Muscle of back (tissue), 13 donors: Measurements from ENCODE around the gene C12orf60. TPM values are rescaled to one million over a fixed set of nuclear protein-coding genes. Genes with fewer than 3 reads are reported as not detected.
"Not testable (repeated sequence)": the region's sequence is repeated elsewhere in the genome, so short reads cannot be mapped to it uniquely, and the experiment has no call there.

Experiments
- DNase-seq, 3 donors: peaks; one replicate each; pipeline versions ENCODE4 v3.0.0 to v3.0.0-alpha.2; 2013
- long read RNA-seq, 9 donors: transcript quantifications; one replicate each; lab custom pipeline, GENCODE V29; 2026
- polyA plus RNA-seq, 10 donors: library from polyadenylated mRNA; unstranded; fragments of 120-200 nt; gene quantifications; one replicate each; pipeline ENCODE4 v1.2.1, GENCODE V29; 2013; ENCODE audit not compliant: insufficient read length in 10 of 10

Gene C12orf60, protein sequence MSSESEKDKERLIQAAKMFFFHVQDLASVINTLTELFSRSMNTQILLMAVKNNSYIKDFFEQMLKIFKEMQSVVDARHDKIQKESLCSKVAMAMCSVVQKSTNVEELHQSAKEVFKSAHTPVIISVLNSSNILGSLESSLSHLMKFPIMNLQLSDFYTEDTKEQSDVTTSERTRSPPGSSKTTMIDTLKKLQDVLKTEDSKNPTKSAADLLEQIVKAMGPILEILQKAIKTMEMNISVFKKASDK
- polyA plus RNA-seq = 1 to 10 TPM in 8 of 10 donors, under 1 TPM in 2; 0.73 to 2.5 (median 1.3) TPM
- long read RNA-seq, donor 1, partial matches to known transcripts = 0 of 2 reads
- long read RNA-seq, donor 1, other reads (novel, unspliced or antisense) = 0 of 2 reads
- long read RNA-seq, donor 2, partial matches to known transcripts = 14 of 371 reads
- long read RNA-seq, donor 2, other reads (novel, unspliced or antisense) = 357 of 371 reads
- long read RNA-seq, donor 3 = 0 reads
- long read RNA-seq, donor 4, partial matches to known transcripts = 544 of 597 reads
- long read RNA-seq, donor 4, other reads (novel, unspliced or antisense) = 52 of 597 reads
- long read RNA-seq, donor 5, partial matches to known transcripts = 525 of 525 reads
- long read RNA-seq, donor 5, other reads (novel, unspliced or antisense) = 0 of 525 reads
- long read RNA-seq, donor 6, partial matches to known transcripts = 0 of 1 reads
- long read RNA-seq, donor 6, other reads (novel, unspliced or antisense) = 0 of 1 reads
- long read RNA-seq, donor 7 = 0 reads
- long read RNA-seq, donor 8, partial matches to known transcripts = 0 of 2 reads
- long read RNA-seq, donor 8, other reads (novel, unspliced or antisense) = 0 of 2 reads
- long read RNA-seq, donor 9 = 0 reads

DNA sequence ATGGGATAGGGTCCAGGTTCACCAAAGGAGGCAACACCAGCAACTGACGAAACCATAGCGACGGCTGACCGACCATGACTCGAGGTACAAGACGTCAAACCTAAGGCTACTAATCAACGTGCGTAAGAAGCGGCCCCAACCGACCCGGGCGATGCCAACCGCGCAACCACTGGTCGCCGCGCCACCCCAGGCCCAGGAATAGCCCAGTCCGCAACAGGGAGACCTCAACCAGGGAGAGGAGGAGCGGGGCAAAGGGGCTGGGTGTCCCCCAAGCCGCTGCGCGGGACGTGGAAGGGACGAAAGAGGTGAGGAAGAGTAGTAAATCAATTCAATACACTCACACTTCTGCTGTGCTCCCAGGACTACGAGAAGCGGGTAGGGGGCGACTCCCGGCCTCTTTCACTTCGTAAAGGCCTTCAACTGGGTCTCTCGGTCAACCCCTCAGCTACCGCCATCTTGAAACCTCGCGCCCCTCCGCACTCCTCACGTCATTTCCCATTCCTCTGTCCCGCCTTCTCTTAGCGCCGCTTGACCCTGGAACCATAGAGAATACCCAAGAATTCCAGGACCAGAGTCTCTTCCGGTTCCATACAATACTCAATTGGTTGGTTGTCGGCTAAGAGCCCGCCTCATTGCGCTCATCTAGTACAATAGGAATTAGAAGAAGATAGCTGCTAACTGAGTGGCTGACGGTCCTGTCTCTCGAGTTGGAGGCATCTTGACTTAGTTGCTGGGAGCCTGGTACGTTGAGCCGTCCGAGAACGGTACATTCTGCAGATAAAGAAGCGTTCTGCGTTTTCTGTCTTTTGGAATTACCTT is at the start of gene C12orf60, which contains the start of gene WBP11:
Gene C12orf60 (plus strand): TSS at position 660 of the 819 bp plus-strand sequence. CDS start 19,266 bp downstream, outside the sequence.
Gene WBP11 (minus strand): TSS at position 468 of the 819 bp plus-strand sequence. CDS start 2,095 bp downstream, outside the sequence.
- DNase-seq = peak; percentile 97 to 99 (median 99)

DNA sequence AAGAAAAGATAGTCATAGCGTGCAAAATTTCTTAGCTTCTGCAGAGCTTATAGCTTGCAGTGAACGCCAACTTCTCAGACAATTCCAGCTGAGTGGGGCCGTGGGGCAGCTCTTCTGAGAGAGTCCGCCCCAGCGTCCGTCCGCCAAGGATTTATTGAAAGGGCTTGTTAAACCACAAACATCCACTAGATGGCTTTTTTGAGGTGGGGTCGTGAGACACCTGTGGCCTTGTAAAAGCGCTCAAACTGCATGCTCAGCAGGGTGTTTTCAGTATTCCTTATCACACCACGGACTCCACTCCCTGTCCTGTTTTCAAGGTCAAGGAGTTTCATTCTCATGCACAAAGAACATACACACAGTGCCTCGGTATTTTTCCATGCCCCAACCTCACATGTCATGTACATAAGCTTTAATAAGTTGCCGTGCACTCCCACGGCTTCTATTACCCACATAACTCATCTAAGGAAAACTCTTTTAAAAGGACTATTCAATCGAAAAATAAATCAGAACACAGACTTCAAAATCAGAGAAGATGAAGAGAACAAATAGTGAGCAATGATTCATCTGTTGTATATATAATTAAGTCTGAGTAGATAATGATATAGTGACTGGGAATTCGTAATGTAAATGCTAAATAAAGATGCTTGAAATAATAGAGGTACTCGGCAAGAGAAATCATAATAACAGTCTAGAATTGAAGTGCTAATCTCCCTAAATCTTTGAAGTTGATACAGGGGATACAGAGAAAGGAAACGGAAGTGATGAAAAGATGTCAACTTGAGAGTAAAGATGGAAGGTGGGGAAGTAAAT is 46.9 kb upstream of the C12orf60 start:
- DNase-seq = peak in 1 of 3 donors; percentile 29

DNA sequence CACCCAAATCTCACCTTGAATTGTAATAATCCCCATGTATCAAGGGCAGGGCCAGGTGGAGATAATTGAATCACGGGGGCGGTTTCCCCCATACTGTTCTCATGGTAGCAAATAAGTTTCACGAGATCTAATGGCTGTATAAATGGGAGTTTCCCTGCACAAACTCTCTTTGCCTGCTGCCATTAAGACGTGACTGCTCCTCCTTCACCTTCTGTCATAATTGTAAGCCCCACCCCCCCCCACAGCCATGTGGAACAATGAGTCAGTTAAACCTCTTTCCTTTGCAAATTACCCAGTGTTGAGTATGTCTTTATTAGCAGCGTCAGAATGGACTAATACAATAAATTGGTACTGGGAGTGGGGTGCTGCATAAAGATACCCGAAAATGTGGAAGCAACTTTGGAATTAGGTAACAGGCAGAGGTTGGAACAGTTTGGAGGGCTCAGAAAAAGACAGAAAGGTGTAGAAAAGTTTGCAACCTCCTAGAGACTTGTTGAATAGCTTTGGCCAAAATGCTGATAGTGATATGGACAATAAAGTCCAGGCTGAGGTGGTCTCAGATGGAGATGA is 43.7 kb upstream of the C12orf60 start:
- DNase-seq = not testable (repeated sequence)

DNA sequence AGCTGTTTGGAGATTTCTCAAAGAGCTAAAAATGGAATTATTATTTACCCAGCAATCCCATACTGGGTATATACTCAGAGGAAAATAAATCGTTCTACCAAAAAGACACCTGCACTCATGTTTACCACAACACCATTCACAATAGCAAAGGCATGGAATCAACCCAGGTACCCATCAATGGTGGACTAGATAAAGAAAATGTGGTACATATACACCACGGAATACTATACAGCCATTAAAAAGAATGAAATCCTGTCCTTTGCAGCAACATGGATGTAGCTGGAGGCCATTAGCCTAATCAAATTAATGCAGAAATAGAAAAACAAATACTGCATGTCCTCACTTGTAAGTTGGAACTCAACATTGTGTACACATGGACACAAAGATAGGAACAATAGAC is 38.1 kb upstream of the C12orf60 start:
- no peak for DNase-seq

DNA sequence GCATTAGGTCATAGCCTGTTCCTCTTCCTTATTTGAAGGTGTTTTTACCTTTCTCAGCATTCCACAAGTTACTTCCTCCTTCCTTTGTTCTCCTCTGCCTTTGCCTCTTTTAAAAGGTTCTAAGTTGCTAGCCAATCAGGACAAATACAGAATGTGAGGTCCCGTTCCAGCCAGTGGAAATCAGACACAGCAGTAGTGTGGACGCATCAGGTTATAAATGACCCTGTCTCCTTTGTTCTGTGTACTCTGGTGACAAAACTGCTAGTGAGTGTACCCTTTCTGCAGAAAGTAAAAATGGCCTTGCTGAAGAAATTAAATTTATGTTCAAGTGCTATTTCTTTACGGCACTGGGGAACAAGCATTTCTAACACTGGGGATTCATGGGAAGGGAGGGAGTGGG is 37.5 kb upstream of the C12orf60 start:
- not testable (repeated sequence) for DNase-seq

DNA sequence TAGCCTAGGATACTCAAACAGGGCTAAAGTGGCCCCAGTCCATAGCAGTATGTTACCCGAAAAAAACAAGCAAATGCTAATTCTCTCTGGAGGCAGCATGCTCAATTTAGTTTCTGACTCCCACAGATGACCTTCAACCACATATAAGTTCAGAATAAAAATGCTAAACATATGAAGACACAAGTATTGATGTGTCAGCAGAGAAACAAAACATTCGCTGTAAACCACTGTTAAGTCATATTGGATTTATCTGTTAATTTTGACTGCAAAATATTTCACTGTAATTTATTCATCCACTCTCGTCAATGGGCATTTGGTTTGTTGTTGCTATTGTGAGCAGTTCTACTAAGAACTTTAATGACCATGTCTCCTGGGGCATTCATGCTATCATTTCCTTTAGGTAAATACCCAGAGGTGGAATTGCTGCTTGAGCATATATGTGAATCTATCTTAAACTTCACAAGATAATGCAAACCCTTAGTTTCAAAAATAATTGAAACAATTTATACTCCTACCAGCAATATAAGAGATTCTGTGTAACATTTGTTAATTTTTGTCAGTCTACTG is 36.7 kb upstream of the C12orf60 start:
- DNase-seq = no peak

DNA sequence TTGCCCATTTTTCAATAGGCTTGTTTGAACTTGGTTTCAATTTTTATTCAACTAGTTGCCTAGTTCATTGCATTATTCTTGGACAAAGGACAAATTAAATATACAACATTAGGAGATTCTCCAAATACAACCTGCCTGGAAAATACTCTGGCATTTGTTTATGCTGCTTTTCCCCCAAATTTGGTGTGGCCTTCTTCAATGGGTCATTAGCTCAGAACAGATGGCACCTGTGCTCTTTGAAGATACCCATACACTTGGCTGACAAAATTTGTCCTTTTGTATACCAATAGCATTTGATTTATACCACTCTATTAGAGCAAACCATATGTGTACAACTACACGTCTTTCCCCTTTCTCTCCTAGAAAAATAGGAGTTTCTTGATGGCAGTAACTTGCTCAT is 35.9 kb upstream of the C12orf60 start:
- no peak for DNase-seq

DNA sequence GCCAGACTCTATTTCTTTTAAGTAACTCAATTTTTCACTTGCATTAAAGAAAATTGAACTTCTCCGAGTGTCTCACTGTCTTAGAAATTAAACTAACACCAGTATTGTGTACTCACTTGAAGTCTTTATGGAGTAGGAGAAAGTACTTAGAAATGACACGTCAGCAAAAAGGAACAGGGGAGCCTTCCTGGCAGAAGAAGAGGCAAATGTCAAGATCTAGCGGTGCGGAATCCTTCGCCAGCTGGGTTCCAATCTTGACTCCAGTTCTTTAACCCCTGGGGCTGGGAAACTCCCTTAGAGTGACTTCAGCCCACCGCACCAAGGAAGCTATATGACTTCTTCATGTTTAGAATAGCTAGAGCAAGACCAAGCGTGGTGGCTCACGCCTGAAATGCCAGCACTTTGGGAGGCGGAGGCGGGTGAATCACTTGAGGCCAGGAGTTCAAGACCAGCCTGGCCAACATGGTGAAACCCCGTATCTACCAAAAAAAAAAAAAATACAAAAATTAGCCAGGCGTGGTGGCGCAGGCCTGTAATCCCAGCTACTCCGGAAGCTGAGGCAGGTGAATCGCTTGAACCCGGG is 34.6 kb upstream of the C12orf60 start:
- DNase-seq = peak in 1 of 3 donors; percentile 44

DNA sequence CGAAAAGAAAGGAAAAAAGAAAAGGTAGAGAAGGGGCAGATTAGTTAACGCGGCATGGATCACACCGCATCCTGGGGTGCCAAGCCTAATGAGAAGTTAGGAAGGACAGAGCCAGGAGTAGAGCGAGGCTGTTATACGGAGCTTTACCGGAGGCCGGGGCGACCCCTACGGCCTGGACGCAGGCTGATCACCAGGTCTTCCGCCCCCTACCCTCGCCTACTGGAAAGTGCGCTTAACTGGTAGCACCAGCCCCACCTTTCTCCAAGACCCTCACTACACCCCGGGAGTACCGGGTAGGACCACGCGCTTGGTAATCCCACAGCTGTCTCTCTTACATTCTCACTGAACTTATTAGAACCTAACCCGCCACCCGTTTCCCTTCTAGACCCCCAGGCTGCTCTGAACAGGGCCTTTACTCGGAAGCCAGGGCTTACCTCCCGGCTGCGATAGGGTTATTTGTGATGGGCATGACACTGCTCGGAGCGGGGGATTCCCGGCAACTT is 34.0 kb upstream of the C12orf60 start:
- DNase-seq = peak in 1 of 3 donors; percentile 54

DNA sequence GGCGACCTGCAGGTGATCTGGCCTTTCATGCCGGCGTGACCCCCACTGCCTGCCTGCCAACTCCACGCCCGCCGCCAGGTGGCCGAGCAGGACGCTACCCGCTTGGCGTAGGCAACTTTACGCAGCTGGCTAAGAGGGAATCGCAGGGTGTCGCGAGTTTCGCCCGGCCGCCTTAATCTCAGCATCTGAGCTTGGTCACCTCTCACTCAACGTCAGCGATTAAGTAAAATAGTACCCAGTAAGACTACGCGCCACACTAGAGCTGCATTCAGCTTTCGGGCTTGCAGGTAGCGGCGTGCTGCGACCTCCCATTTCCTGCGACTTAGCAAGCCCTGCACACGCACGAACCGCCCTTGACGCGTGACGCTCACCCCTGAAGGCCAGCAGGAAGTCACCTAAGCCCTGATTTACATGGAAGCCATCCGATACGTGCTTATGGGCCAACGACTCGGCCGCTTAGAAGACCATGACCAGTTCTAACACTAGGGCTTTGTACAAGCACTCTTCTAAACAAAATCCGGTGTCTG is 33.4 kb upstream of the C12orf60 start:
- DNase-seq = peak; percentile 59 to 92 (median 84)

DNA sequence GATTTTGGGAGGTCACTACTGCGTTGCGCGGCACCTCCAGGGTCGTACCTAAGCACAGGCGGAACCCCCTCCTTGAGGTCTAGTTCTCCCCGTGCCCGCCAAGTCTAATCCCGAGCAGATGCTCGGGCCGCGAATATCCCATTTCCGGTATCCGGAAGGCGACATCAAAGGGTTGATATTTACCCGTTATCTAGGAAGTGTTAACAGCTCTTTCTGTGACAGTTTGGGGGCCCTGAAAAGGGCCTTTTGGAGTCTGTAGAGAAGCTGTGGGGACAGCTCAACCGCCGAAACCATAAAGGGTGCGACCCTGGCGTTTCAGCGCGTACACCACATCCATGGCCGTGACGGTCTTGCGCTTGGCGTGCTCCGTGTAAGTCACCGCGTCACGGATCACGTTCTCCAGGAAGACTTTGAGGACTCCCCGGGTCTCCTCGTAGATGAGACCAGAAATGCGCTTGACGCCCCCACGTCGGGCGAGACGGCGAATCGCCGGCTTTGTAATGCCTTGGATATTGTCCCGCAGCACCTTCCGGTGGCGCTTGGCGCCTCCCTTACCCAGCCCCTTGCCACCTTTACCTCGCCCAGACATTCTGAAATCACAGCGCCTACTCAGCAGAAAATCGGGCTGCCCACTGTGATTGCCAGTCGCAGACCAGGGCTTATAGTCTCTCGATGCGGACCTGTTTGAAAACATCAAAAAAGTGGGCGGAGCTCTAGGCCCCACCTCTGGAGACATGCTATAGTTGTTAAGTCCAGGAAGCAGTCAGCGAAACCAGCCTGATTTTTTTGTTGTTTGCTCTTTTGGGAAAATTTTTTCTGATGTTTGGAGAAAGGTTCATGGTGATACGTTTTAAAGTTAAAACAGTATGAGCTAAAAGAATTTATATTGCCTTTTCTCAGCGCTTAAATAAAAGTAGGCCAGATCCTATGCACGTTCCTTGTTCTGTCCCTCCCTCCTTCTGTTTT is 32.7 kb upstream of the C12orf60 start:
- DNase-seq = peak; percentile 95 to 97 (median 95)

DNA sequence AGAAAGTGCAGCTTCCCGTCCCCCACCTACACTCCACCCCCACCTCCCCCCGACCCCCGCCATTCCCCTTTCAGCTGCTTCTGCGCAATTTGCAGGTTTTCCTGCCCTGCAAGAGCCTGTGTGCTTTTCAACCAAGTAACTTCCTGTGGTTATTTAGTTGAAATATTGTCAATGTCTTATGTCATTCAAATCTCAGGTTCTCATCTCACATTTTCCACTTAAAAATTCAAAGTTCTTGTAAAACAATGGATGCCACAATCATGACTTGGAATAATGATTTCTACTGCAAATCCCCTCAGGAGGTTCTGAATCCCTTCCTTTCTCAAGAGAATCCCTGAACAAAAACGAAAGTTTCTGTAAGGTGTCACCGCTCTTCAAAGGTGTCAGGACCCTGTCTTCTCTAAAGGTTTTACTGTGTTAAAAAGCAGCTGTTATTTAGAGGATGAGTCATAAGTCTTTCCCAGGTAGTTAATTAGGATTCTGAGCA is 31.8 kb upstream of the C12orf60 start:
- peak in 1 of 3 donors; percentile 26 for DNase-seq

DNA sequence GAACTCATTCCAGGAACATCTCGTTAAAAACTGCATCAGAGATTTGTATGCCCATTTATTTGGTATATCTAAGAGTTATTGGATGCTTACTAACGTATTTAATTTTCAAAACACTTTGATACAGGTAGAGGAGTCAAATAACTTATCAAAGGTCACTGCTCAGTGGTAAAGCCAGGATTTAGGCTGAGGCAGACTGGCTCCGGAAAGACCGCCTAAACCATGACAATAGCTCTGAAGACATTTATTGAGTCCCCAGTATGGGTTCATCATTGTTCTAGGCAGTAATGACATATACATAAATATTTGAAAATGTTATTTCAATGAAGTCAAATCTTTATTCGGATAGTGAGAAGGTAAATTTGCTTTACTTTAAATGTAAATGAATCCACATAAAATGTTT is 30.5 kb upstream of the C12orf60 start:
- no peak for DNase-seq

DNA sequence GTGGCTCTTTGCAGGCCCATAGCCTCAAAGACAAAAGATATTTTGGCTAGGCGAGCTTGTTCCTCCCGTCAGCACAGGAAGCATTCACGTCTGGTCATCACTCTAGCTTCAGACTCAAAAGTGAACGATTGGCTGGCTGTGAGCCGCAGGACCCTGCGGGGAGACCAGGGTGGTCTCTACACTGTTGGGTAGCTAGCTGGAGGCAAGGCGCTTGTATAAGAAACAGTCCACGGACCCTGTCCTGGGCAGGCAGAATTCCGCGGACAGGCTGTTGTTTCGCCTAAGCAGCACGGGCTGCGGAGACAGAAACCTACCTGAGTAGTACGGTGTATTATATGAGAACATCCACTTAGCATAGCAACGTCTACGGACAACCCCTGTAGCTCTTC is 29.8 kb upstream of the C12orf60 start:
- no peak for DNase-seq

DNA sequence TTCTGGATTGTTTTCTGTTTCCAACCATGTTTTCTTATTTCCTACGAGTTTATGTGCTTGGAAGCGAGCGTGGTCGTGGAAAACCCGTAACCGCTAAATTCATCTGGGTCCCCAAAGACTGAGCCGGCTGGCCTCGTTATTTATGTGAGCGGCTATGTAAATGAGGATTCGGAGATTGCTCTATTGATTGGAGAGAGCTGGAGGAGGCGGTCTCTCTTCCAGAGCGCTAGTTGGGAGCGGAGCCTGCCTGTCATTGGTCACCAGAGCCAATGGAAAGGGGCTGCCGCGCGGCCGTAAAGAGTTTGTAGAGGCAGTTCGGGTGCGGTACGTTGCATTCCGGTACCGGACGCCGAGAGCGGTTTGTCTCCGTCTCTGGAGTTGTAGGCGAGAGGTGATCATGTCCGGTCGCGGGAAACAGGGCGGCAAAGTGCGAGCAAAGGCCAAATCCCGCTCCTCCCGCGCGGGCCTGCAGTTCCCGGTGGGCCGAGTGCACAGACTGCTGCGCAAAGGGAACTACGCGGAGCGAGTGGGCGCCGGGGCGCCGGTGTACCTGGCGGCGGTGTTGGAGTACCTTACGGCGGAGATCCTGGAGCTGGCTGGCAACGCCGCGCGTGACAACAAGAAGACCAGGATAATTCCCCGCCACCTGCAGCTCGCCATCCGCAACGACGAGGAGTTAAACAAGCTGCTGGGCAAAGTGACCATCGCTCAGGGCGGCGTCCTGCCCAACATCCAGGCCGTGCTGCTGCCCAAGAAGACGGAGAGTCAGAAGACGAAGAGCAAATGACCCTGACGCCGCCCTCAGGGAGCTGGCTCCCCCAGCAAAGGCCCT is 29.2 kb upstream of the C12orf60 start:
- DNase-seq = peak; percentile 95 to 98 (median 96)

DNA sequence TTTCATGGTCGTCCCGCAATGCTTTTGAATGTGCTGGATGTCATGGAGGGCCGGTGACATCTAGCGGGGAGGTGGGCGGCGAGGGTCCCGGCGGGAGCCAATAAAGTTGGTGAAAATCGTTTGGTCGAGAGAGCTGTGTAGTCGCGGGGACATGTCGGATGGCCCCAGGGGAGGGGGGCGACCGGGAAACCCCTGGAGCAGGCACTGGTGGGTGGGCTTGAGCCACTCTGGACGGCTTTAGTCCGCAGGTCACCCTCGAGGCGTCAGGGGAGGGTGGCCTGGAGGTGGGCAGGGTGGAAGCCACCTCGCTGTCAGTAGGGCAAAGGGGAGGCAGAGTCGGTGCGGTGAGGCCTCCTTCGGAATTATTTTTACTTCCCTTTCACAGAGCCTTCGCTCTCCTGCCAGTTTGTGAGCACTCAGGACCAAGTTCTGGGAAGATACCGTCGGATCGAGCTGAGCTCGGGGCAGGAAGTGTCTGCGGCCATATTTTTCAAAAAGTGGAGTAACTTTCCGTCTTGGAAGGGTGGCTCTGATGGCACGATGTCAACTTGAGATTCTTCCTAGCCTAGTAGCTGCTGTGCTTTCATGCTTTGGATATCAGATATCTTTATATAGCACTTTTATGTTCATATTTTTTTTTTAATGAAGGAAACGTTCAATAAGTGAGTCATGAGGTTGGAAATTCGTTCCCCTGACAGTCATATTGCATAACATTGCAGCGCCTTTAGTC is 28.4 kb upstream of the C12orf60 start:
- peak; percentile 56 to 88 (median 77) for DNase-seq
